Keratinocyte (primary cell): ENCODE measurements around the gene CISD3. TPM values are rescaled to one million over a fixed set of nuclear protein-coding genes. Genes with fewer than 3 reads are reported as not detected.

Experiments
- DNase-seq: peaks from one replicate; pipeline ENCODE4 v3.0.0-alpha.2; 2011; ENCODE audit warnings: low read depth, missing footprints, low spot score
- FAIRE-seq: peaks from 2 replicates; lab custom pipeline; 2011; peaks lifted over from hg19 to GRCh38; lab: Jason Lieb, UNC
- H2AFZ ChIP-seq: 2 replicates; pipeline ENCODE4 v1.6.0; 2012; ENCODE audit warnings: low read length, control low read depth, inconsistent platforms; ENCODE audit not compliant: control insufficient read depth
- H3K27ac ChIP-seq: 2 replicates; pipeline ENCODE4 v1.5.1; 2011; ENCODE audit warnings: low read length; ENCODE audit not compliant: control insufficient read depth, insufficient read depth
- H3K27me3 ChIP-seq: 3 replicates; pipeline ENCODE4 v1.6.0; 2011; ENCODE audit warnings: low read length; ENCODE audit not compliant: control insufficient read depth, insufficient read depth; ENCODE audit errors: extremely low read depth
- H3K36me3 ChIP-seq, 2 experiments: 2 replicates in 1 of 2; 3 replicates in 1 of 2; pipeline ENCODE4 v1.5.1; 2011; ENCODE audit warnings: low read length in 2 of 2, mild to moderate bottlenecking in 1 of 2; ENCODE audit not compliant: control insufficient read depth in 2 of 2, insufficient read depth in 2 of 2; ENCODE audit errors: extremely low read depth in 1 of 2
- H3K4me1 ChIP-seq: 3 replicates; pipeline ENCODE4 v1.5.1; 2011; ENCODE audit warnings: low read length; ENCODE audit not compliant: control insufficient read depth, insufficient read depth; ENCODE audit errors: extremely low read depth
- H3K4me2 ChIP-seq: 3 replicates; pipeline ENCODE4 v1.6.0; 2011; ENCODE audit warnings: low read depth, low read length; ENCODE audit not compliant: control insufficient read depth, insufficient read depth; ENCODE audit errors: extremely low read depth
- H3K4me3 ChIP-seq, 3 experiments: fragments of 200-600 bp in 1 of 3; sonication (generic) in 1 of 3; 2 replicates in 2 of 3; 3 replicates in 1 of 3; pipeline ENCODE4 v1.5.1; 2011 to 2016; ENCODE audit warnings: low read length in 3 of 3, mild to moderate bottlenecking in 3 of 3, control low read depth in 2 of 3, inconsistent platforms in 1 of 3, low read depth in 1 of 3, mixed read lengths in 1 of 3, mixed run types in 1 of 3, moderate library complexity in 1 of 3; ENCODE audit not compliant: control insufficient read depth in 2 of 3, insufficient read depth in 2 of 3; ENCODE audit errors: extremely low read depth in 1 of 3
- H3K79me2 ChIP-seq: 2 replicates; pipeline ENCODE4 v1.6.0; 2012; ENCODE audit warnings: low read length; ENCODE audit not compliant: control insufficient read depth, insufficient read depth
- H3K9ac ChIP-seq: 3 replicates; pipeline ENCODE4 v1.6.0; 2011; ENCODE audit warnings: low read length; ENCODE audit not compliant: control insufficient read depth, insufficient read depth; ENCODE audit errors: extremely low read depth
- H3K9me1 ChIP-seq: 3 replicates; pipeline ENCODE4 v1.6.0; 2011; ENCODE audit warnings: low read length; ENCODE audit not compliant: control insufficient read depth, insufficient read depth; ENCODE audit errors: extremely low read depth
- H3K9me3 ChIP-seq: 2 replicates; pipeline ENCODE4 v1.5.1; 2012; ENCODE audit warnings: low read depth, low read length; ENCODE audit not compliant: control insufficient read depth
- H4K20me1 ChIP-seq: 3 replicates; pipeline ENCODE4 v1.6.0; 2011; ENCODE audit warnings: low read length; ENCODE audit not compliant: control insufficient read depth, insufficient read depth; ENCODE audit errors: extremely low read depth
- EZH2 ChIP-seq: IDR thresholded peaks from one replicate; pipeline ENCODE4 v1.6.1; 2012; ENCODE audit warnings: inconsistent platforms, mild to moderate bottlenecking, low read length, moderate library complexity
- dilution Hi-C: fragments of 300-500 bp; cut with MboI; formaldehyde crosslinking; loops from one replicate; pipeline ENCODE4 v1.7.0; 2020; ENCODE audit warnings: low sequenced_read_pairs; ENCODE audit not compliant: extremely low pct_ligation_motif_present
- polyA plus RNA-seq, 5 experiments: library from polyadenylated mRNA; depleted of rRNA in 3 of 5; stranded (reverse) in 3 of 5; stranded (forward) in 1 of 5; unstranded in 1 of 5; fragments of >200 nt; gene quantifications; 1 replicate in 1 of 5; 2 replicates in 3 of 5; 3 replicates in 1 of 5; pipeline versions ENCODE4 v1.2.1 to v1.2.3, GENCODE V29; 2011 to 2012; ENCODE audit warnings: missing spikeins in 2 of 5, low read depth in 1 of 5, low replicate concordance in 1 of 5
- TF ChIP-seq, protein P1 (sequence below), 3 experiments: IDR thresholded peaks in 1 of 3; conservative IDR thresholded peaks in 1 of 3; optimal IDR thresholded peaks in 1 of 3; 2 replicates in 2 of 3; 3 replicates in 1 of 3; pipeline versions ENCODE3 to v1.5.1; 2011; ENCODE audit warnings: low read length in 3 of 3, mild to moderate bottlenecking in 3 of 3, moderate library complexity in 2 of 3, control low read depth in 1 of 3, inconsistent platforms in 1 of 3; ENCODE audit not compliant: insufficient read depth in 2 of 3; ENCODE audit errors: extremely low read depth in 1 of 3

CISD3 gene
- polyA plus RNA-seq, 1 donor (not counting 4 experiments of a cell fraction or from before 2014, with no cell fraction given) = 17.1 TPM

DNA sequence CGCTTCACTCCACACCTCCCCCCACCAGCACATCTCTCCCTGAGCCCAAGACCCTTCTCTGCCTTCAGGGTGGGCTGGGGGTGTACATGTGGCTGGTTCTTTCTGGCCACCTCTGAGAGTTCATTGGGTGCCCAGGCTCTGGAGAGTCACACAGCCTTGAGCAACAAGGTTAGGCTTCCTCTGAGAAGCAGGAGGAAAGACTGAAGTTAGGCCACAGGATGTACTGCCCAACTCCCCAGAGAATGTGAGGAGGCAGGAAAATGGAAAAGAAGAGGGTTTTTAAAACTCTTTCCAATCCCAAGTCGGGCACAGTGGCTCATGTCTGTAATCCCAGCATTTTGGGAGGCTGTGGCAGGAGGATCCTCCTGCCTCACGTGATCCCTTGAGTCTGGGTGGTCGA lies 10.7 kb downstream of the CISD3 start:
- Histone ChIP-seq H3K9ac (no peak overlapping the region), H3K9me1 (peaks cover under 1% of the 10 kb centered on the region), H3K79me2 (peaks cover 46% of the 10 kb centered on the region), H3K4me3 (no peak overlapping the region), H3K27me3 (no peaks in the 10 kb centered on the region), H3K9me3 (no peaks in the 10 kb centered on the region), H4K20me1 (peaks cover 4% of the 10 kb centered on the region), H3K27ac (no peak overlapping the region), H2AFZ (no peak overlapping the region), H3K4me1 (peaks cover 13% of the 10 kb centered on the region), H3K36me3 (peaks cover 8 to 15% of the 10 kb centered on the region in 2 experiments), H3K4me2 (no peak overlapping the region)
- FAIRE-seq (no peak), DNase-seq (no peak)
- dilution Hi-C loops = no loop called here
- TF ChIP-seq EZH2 = no peak
- TF ChIP-seq, protein P1, sequence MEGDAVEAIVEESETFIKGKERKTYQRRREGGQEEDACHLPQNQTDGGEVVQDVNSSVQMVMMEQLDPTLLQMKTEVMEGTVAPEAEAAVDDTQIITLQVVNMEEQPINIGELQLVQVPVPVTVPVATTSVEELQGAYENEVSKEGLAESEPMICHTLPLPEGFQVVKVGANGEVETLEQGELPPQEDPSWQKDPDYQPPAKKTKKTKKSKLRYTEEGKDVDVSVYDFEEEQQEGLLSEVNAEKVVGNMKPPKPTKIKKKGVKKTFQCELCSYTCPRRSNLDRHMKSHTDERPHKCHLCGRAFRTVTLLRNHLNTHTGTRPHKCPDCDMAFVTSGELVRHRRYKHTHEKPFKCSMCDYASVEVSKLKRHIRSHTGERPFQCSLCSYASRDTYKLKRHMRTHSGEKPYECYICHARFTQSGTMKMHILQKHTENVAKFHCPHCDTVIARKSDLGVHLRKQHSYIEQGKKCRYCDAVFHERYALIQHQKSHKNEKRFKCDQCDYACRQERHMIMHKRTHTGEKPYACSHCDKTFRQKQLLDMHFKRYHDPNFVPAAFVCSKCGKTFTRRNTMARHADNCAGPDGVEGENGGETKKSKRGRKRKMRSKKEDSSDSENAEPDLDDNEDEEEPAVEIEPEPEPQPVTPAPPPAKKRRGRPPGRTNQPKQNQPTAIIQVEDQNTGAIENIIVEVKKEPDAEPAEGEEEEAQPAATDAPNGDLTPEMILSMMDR (optimal IDR thresholded peaks at IDR 0.05 in 1 of 3, IDR thresholded peaks at IDR 0.05 in 1 of 3, conservative IDR thresholded peaks at IDR 0.05 in 1 of 3; ENCODE audit: extremely low read depth in 1 of 3, insufficient read depth in 2 of 3, low read length in 3 of 3) = no peak

DNA sequence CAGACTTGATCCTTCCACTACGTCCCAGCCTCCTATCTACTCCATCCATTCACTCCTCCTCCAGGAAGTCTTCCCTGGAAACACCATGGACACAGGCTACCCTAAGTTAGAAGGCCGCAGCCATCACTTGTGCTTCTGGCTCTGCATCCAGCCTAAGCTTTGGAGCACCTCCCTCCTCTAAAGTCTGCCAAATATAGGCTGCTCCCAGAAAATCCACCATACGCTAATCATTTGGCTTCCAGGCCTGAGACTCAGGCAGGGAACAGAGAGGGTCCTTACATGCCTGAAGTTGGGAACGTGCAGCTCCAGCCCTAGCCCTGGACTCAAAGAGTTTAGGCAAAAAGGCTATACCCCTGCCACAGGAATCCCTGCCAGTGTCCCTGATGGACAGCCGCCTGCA lies 11.3 kb downstream of the CISD3 start:
- Histone ChIP-seq H3K27ac (no peak overlapping the region), H3K4me2 (no peak overlapping the region), H2AFZ (no peak overlapping the region), H3K9ac (no peak overlapping the region), H3K9me3 (no peaks in the 10 kb centered on the region), H3K4me1 (peaks cover 15% of the 10 kb centered on the region), H3K36me3 (peaks cover 7 to 15% of the 10 kb centered on the region in 2 experiments), H4K20me1 (peaks cover 4% of the 10 kb centered on the region), H3K27me3 (no peaks in the 10 kb centered on the region), H3K79me2 (peaks cover 52% of the 10 kb centered on the region), H3K9me1 (peaks cover 6% of the 10 kb centered on the region), H3K4me3 (no peak overlapping the region)
- TF ChIP-seq, protein P1 (optimal IDR thresholded peaks at IDR 0.05 in 1 of 3, IDR thresholded peaks at IDR 0.05 in 1 of 3, conservative IDR thresholded peaks at IDR 0.05 in 1 of 3; ENCODE audit: extremely low read depth in 1 of 3, insufficient read depth in 2 of 3, low read length in 3 of 3) = no peak
- TF ChIP-seq EZH2 = no peak
- no peak for DNase-seq
- dilution Hi-C loops = no loop called here
- no peak for FAIRE-seq
